ENCODE measurements around the gene TMEM179. TPM values are rescaled to one million over a fixed set of nuclear protein-coding genes. Genes with fewer than 3 reads are reported as not detected.

The TMEM179 gene
- total and polyA plus RNA-seq, 4 donors: 0.08 to 0.12 (median 0.10) TPM; not detected in 1

DNA sequence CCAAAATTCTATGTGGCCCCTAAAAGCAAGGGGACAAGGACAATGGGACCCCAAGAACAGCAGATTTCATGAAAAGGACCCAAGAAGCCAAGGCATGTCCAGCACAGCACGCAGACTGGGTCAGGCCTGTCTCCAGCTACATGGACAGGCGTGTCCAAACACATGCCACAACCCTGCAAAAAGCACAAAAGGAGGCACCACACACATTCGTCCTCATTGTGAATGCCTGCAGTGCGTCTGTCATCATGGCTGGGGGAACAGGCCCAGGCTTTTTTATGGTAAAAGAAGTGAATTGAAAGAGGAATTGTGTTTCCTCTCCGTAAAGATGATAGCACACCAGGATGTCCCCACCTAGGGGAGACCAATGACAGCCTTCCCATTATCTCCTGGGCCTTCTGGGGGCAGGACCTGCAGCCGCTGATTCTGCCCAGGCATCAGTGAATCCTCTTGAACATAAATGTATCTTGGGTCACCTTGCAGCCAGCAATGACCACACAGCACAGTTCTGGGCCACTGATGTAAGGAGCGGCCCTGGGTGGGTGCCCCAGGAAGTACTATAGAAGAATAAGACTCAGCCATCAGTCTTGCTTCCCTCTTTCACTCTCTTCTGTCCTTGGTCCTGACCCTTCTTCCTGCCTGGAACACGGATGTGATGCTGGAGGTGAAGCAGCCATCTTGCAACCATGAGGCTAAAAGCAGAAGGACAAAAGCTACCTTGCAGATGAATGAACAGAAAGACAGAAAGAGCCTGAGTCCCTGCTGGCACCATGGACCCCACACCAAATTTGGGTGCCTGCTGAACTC is 54.8 kb downstream of the TMEM179 start:
- peaks cover 0 to 3% (median 0%) of the 10 kb centered on the region in 4 donors for H3K9me3 ChIP-seq (ENCODE audit: control insufficient read depth in 4 of 4, insufficient read depth in 3 of 4, low read length in 3 of 4)
- DNase-seq: no peak
- 82 to 90% methylated on average over 8 of the region's 8 CpGs for WGBS, 2 donors

DNA sequence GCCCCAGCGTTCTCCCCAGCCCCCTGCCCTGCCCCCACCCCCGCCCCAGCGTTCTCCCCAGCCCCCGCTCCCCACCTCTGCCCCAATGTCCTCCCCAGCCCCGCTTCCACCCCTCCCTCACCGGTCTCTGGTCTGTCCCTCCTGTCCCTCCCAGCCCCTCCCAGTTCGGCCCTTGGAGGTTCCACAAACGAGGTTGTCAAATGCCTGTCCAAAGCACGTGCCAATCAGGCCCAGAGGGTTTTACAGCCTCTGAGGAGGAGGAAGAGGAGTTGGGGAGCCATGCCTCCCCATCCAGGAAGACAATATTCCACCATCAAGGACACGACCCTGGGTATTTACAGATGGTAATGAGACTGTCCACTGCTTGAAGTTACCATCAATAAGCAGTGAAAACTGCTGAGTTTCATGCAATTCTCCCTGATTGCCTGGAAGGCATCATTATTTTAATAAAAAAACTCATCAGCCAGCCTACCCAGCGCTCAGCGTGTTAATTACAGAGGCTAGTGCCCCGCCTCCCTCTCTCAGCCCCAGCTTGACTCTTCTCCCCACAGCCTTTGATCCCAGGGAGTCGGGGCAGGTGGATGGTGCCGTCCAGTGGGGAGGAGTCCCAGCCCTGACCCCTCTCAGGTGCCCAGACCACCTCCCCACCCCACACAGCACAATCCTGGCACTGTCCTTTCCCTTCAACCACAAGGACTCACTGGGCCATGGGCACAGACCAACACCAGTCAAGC is 55.6 kb downstream of the TMEM179 start:
- no peak for ATAC-seq (ENCODE audit: insufficient read depth, low FRiP score)
- peaks cover 0 to 13% (median 3%) of the 10 kb centered on the region in 3 donors for H3K27me3 ChIP-seq (ENCODE audit: control insufficient read depth in 3 of 3, insufficient read depth in 3 of 3, low read length in 2 of 3)
- no peak for DNase-seq

More for the DNA sequence above, 54.8 kb downstream of the TMEM179 start:
- Histone ChIP-seq H3K27ac (ENCODE audit: low read depth in 1 of 2, low read length in 1 of 2) (no peak overlapping the region), H3K4me3 (no peak overlapping the region), H3K36me3 (ENCODE audit: control insufficient read depth in 4 of 4, insufficient read depth in 4 of 4, low read length in 4 of 4) (no peaks in the 10 kb centered on the region), H3K9ac (ENCODE audit: insufficient read depth in 1 of 2, low read length in 2 of 2) (no peak overlapping the region), H3K4me1 (ENCODE audit: control insufficient read depth in 5 of 5, insufficient read depth in 5 of 5, low read length in 5 of 5) (peaks cover 0 to 27% (median 0%) of the 10 kb centered on the region in 5 donors), H3K27me3 (ENCODE audit: control insufficient read depth in 3 of 3, insufficient read depth in 3 of 3, low read length in 2 of 3) (peaks cover 0 to 8% (median 2%) of the 10 kb centered on the region in 3 donors)
- TF ChIP-seq, protein P1, sequence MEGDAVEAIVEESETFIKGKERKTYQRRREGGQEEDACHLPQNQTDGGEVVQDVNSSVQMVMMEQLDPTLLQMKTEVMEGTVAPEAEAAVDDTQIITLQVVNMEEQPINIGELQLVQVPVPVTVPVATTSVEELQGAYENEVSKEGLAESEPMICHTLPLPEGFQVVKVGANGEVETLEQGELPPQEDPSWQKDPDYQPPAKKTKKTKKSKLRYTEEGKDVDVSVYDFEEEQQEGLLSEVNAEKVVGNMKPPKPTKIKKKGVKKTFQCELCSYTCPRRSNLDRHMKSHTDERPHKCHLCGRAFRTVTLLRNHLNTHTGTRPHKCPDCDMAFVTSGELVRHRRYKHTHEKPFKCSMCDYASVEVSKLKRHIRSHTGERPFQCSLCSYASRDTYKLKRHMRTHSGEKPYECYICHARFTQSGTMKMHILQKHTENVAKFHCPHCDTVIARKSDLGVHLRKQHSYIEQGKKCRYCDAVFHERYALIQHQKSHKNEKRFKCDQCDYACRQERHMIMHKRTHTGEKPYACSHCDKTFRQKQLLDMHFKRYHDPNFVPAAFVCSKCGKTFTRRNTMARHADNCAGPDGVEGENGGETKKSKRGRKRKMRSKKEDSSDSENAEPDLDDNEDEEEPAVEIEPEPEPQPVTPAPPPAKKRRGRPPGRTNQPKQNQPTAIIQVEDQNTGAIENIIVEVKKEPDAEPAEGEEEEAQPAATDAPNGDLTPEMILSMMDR (IDR thresholded peaks at IDR 0.05; ENCODE audit: control extremely low read depth, extremely low read depth): no peak
- ATAC-seq (ENCODE audit: insufficient read depth, low FRiP score): no peak

DNA sequence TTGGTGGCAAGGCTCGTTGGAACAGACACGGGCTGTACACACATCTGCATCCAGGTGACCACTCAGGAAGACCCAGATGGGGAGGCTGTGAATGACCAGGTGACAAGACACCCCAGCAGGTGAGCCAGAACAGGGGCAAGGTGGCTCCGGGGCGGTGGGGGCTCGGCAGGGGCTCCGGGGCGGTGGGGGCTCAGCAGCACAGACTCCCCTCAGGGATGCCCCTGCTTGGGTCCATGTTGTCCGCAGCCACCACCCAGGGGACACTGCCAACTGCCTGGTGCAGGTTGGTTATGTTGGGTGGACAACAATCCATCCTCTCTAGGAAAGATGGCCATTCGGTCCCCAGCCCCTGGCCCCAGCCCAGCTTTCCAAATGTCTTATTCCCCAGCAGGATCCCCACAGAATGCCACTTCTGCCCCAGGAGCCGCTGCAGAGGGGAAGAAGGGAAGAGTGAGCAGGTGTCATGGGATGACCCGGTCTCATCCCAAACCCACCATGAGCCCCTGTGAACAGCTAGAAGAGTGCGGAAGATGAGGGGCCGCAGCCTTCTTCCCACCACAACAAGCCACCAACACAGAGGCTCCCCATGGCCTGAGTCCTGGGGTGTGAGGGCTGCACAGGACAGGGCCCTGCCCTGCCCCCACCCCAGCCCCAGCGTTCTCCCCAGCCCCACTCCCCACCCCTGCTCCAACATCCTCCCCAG is 56.4 kb downstream of the TMEM179 start:
- Histone ChIP-seq H3K4me1 (ENCODE audit: control insufficient read depth in 5 of 5, insufficient read depth in 5 of 5, low read length in 5 of 5) (peaks cover 0 to 13% (median 0%) of the 10 kb centered on the region in 5 donors), H3K4me3 (no peak overlapping the region), H3K9ac (ENCODE audit: insufficient read depth in 1 of 2, low read length in 2 of 2) (no peak overlapping the region), H3K36me3 (ENCODE audit: control insufficient read depth in 4 of 4, insufficient read depth in 4 of 4, low read length in 4 of 4) (no peaks in the 10 kb centered on the region), H3K27me3 (ENCODE audit: control insufficient read depth in 3 of 3, insufficient read depth in 3 of 3, low read length in 2 of 3) (peaks cover 0 to 13% (median 3%) of the 10 kb centered on the region in 3 donors), H3K27ac (ENCODE audit: low read depth in 1 of 2, low read length in 1 of 2) (no peak overlapping the region), H3K9me3 (ENCODE audit: control insufficient read depth in 4 of 4, insufficient read depth in 3 of 4, low read length in 3 of 4) (peaks cover 0 to 3% (median 0%) of the 10 kb centered on the region in 4 donors)
- DNase-seq (no peak), ATAC-seq (ENCODE audit: insufficient read depth, low FRiP score) (no peak)
- TF ChIP-seq, protein P1 (IDR thresholded peaks at IDR 0.05; ENCODE audit: control extremely low read depth, extremely low read depth): no peak
- 85 to 87% methylated on average over 13 to 14 of the region's 14 CpGs for WGBS, 2 donors

More for the DNA sequence above, 55.6 kb downstream of the TMEM179 start:
- no peaks in the 10 kb centered on the region for H3K36me3 ChIP-seq (ENCODE audit: control insufficient read depth in 4 of 4, insufficient read depth in 4 of 4, low read length in 4 of 4)
- no peak overlapping the region for H3K27ac ChIP-seq (ENCODE audit: low read depth in 1 of 2, low read length in 1 of 2)
- H3K4me1 ChIP-seq (ENCODE audit: control insufficient read depth in 5 of 5, insufficient read depth in 5 of 5, low read length in 5 of 5): peaks cover 0 to 20% (median 0%) of the 10 kb centered on the region in 5 donors
- H3K9ac ChIP-seq (ENCODE audit: insufficient read depth in 1 of 2, low read length in 2 of 2): no peak overlapping the region
- TF ChIP-seq, protein P1 (IDR thresholded peaks at IDR 0.05; ENCODE audit: control extremely low read depth, extremely low read depth): no peak
- H3K9me3 ChIP-seq (ENCODE audit: control insufficient read depth in 4 of 4, insufficient read depth in 3 of 4, low read length in 3 of 4): peaks cover 0 to 3% (median 0%) of the 10 kb centered on the region in 4 donors
- H3K4me3 ChIP-seq: no peak overlapping the region
- 35 to 45% methylated on average over 15 of the region's 15 CpGs for WGBS, 2 donors
